Bronchial smooth muscle cell (primary cell): ENCODE results near the gene LRRTM2. TPM values are rescaled to one million over a fixed set of nuclear protein-coding genes. Genes with fewer than 3 reads are reported as not detected.

Experiments
- total RNA-seq: library from RNA; depleted of rRNA; stranded (reverse); fragments of >200 nt; gene quantifications from 2 replicates; pipeline ENCODE4 v1.2.1, GENCODE V29; 2014

The LRRTM2 gene
- total RNA-seq: 1.0 and 3.5 TPM in 2 replicates

GRCh38 chr5:138874771-138875551 lies at the start of gene LRRTM2:
LRRTM2 (minus strand) TSS chr5:138875335; CDS start chr5:138874911, 424 bp downstream.

Other genes starting within 250 kb of the LRRTM2 start
- gene CTNNA1, start 121.9 kb downstream of the LRRTM2 start, total RNA-seq: 457 and 496 TPM in 2 replicates